CD4-positive, alpha-beta T cell treated with Interleukin-4 for 1 hour (primary cell): ENCODE data around the gene SDS.

Source experiments
- DNase-seq, 2 donors: peaks; one replicate each; pipeline ENCODE4 v3.0.0-alpha.2; 2020 to 2022

The SDS gene

GRCh38 chr12:113424915-113425823, 21.5 kb upstream of the SDS start:
- peak; percentile 51 to 55 for DNase-seq

GRCh38 chr12:113424456-113424855, 20.8 kb upstream of the SDS start:
- no peak for DNase-seq

DNA sequence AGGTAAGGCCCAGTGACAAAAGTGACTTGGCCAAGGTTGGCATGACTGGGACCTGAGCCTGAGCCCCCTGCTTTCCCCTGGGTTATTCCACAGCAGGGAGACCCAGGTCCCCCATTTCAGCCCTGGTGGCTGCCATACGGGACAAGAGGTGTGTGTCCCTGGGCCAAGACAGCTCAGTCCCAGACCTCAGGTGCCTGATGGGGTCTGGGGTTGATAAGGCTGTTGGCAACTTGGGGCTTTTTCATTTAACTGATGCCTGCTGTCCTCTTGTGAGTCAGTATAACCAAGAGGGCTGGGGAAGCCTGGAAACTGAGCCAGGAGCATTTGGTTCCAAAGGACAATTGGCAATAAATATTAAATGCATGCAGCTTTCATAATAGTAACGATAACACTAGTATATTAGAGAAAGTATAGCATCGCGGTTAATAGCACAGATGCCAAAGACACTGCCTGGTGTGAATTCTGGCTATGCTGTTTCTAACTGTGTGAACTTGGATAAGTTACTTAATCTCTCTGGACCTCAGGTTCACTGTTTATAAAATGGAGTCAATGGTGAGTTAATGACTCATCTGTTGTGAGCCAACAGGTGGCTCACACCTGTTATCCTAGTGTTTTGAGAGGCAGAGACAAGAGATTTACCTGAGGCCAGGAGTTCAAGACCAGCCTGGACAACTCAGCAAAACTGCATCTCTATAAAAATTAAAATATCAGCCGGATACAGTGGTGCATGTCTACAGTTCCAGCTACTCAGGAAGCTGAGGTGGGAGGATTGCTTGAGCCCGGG, 19.4 kb upstream of the SDS start:
- no peak for DNase-seq

GRCh38 chr12:113422030-113422885, 18.6 kb upstream of the SDS start, which contains the start of gene SDSL:
Gene SDSL, plus strand, starts transcription at chr12:113422380. Its CDS starts 5,603 bp downstream, at chr12:113427983.
- DNase-seq: peak; percentile 26 to 80

- no peak for DNase-seq
Observed at GRCh38 chr12:113420996-113421595, 17.4 kb upstream of the SDS start.

DNA sequence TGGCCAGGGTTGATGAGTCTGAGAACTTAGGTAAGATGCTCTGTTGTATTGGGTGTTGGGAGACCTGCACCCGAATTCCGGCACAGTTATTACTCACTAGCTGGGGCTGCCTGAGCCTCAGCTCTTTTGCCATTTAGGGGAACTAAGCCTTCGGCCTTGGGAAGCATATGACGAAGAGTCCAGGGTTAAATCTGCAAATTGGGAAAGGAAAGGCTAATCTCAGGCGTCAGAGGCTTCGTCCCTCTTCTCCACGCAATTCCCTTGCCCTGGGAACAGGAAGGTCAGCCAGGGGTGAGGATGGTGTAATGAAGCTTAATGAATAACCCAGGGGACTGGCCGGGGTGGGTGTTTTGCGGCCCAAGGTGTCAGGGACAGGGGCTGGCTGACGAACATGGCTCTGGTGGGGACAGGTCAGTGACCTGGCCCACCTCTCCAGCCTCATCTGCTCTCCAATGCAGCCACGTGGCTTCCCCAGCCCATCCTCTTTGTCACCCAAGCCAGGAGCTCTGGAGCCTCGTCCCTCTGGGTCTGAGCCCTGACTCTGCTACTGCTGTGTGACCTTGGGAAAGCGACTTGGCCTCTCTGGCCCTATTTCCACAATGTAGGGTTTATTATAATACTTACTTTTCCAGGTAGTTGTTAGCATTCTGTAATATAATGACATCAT, 14.7 kb upstream of the SDS start:
- no peak for DNase-seq

GRCh38 chr12:113416091-113416754, 12.5 kb upstream of the SDS start:
- DNase-seq: peak; percentile 3 to 60

GRCh38 chr12:113414519-113415038, 10.9 kb upstream of the SDS start:
- no peak for DNase-seq

DNA sequence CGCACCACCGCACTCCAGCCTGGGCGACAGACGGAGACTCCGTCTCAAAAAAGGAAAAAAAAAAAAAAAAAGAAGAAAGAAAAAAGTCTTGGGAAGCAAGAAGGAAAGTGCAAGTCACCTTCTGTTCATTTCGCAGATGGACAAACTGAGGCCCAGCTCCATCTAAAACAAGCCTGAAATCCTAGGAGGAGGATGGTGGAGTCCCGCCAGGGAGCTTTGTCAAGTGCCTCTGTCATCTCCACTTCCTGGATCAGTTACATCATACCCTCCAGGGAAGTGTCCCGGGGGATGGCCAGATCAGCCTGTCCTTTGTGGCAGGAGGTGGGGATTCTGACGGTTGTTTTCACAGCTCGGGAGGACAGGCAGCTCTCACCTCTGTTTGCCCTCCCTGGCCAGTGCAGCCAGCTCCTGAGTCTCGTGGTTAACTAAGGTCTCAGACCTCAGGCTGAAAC, 9.8 kb upstream of the SDS start:
- no peak for DNase-seq

DNA sequence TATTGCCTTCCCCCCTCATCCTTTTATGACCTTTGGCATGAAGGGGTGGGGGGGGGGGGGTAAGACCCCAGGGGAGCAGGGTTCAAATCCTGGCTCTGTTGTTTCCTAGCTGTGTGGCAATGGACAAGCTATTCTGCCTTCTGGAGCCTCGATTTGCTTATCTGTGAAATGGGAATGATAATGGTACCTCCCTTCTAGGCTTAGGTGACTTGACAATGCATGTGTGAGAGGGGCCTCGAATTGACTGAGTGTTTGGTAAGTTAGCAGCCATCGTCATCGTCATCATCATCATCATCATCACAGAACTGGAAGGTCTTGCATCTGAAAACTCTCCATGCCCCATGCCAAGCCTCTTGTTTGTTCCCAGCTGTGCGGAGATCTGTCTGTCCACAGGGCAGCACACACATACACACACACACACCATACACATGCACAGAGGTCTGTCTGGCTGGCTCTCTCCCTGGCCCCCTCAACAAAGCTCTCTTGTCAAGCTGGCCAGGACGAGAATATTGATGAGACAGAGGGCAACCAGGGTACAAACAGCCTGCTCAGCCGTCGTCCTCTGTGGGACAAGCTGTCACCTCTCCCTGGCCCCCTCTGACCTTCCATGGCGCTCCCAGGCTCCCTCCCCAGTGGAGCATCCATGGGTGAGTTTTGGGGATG, 5.9 kb upstream of the SDS start:
- no peak for DNase-seq

DNA sequence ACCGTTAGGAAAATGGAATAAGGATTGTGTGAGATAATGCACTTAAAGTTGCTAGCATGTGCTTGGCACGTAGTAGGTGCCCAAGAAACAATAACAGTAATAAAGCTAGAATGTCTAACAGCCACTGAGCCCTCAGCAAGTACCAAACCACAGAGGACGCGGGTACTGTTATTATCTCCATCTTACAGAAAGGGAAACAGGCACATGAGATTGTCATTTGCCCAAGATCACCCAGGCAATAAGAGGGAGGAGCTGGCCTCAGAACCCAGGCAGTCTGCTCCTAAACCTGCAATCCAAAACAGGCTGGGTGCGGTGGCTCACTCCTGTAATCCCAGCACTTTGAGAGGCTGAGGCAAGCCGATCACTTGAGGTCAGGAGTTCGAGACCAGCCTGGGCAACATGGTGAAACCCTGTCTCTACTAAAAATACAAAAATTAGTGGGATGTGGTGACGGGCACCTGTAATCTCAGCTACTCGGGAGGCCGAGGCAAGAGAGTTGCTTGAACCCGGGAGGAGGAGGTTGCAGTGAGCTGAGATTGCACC, 5.1 kb upstream of the SDS start:
- DNase-seq: no peak

GRCh38 chr12:113407931-113408600, 4.4 kb upstream of the SDS start:
- no peak for DNase-seq

DNA sequence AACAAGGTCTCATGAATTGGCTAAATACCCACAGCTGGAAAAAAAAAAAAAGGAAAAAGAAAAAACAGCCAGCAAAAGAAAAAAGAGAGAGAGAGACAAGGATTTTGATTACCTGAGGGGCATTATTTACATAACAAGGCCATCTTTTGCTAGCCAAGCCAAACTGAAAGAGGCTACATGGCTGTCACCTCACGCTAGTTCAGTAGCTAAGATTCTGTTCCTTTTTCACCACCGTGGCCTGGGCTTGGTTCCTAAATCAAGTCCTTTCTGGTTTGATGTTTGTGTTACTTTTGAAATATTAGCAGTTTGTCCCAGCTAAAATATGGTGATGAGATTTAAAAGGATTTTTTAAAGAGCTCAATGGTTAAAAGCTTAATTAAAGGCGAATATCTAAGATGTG, 2.0 kb upstream of the SDS start:
- no peak for DNase-seq

DNA sequence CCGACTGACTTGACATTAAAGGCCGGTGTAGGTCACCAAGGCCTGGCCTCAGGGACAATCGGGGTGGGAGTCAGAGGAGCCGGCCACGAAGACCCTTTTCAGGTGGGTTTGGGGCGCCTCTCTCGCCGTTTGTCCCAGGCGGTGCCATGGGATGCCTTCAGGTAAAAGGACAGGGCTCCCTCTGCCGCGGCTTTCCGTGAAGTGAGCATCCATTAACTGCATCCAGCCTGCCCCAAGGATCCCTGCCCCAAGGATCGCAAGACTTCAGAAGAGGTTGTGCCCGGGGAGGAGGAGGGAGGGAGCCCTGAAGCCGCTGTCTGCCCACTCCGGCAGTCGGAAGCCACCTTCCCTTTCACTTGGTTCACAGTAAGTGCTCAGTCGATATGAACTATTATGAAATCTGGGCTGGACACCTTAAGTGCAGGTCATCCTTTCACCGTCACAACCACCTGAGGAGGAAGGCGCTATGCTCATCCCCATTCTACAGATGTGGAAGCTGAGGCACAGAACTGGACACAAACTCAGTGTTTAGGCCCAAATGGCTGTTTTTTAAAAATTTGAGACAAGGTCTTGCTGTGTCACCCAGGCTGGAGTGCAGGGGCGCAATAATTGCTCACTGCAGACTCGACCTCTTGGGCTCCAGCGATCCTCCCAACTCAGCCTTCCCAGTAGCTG, 964 bp downstream of the SDS start:
- no peak for DNase-seq

DNA sequence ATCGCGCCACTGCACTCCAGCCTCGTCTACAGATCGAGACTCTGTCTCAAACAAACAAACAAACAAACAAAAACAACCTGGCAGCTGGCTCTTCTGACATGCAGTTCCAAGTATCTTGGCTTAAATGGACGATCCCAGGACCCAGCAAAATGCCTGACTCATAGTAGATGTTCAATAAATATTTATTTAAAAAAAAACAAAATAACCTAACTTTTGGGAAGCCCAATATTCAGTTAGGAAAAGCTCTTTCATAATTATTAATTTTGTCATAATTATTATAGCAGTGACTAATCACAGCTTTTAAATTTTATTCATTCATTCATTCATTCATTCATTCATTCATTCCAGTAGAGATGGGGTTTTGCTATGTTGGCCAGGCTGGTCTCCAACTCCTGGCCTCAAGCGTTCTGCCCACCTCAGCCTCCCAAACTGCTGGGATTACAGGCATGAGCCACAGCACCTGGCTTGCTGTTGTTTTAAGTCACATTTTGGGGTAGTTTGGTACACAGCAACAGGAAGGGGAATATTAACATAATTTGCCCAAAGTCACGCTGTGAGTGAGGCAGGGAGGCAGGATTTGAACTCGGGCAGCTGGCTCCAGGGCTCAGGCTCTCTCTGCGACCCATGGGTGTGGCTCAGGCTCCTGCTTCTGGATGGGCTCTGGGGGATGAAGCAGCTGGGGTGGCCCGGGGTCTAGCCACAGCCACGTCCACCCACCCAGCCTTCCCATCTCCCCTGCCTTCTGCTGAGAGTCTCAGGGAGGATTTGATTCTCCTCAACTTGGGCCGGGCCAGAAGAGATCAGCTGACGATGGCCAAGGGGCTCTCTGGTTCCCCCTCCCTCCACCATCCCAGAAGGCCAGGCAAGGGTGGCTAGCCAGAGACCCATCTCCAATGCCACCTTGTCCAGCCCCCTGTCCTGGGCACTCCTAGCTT, 2.4 kb downstream of the SDS start:
- DNase-seq: no peak

DNA sequence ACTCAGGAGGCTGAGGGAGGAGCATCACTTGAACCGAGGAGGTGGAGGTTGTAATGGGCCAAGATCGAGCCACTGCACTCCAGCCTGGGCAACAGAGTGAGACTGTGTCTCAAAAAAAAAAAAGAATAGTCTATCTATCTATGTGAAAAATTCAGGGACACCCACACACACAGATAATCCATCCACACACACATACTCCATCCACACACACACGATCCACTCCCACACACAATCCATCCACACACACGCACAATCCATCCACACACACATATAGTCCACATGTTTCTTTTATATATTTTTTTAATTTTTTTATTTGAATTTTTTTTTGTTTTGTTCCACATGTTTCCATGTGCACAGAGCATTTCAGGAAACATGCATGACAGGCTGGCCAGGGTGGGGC, 3.3 kb downstream of the SDS start:
- no peak for DNase-seq

GRCh38 chr12:113399490-113399889, 4.2 kb downstream of the SDS start:
- no peak for DNase-seq
